SK-N-SH (cell line): ENCODE measurements around the gene BSN. TPM values are rescaled to one million over a fixed set of nuclear protein-coding genes. Genes with fewer than 3 reads are reported as not detected.

Experiments used
- CTCF ChIA-PET: fragments of 300-600, 350-600 bp; formaldehyde crosslinking; extraction: SDS; loops from one replicate; lab custom pipeline; 2021; lab: Yijun Ruan, JAX
- POLR2A ChIA-PET: fragments of 350-600 bp; sonication (Branson Sonifier 250); formaldehyde crosslinking; extraction: SDS; loops from one replicate; lab custom pipeline; 2020; ENCODE audit warnings: antibody characterized with exemption, inconsistent platforms; lab: Yijun Ruan, JAX
- DNase-seq: peaks from one replicate; pipeline ENCODE4 v3.0.0; 2012
- H2AFZ ChIP-seq: fragments of 200-600 bp; sonication (generic); 2 replicates; pipeline ENCODE4 v1.8.1; 2016; ENCODE audit warnings: antibody characterized with exemption, mild to moderate bottlenecking, low read depth
- H3F3A ChIP-seq: fragments of 200-600 bp; sonication (generic); replicated peaks from 2 replicates; pipeline ENCODE3; 2016; ENCODE audit warnings: antibody characterized with exemption, mild to moderate bottlenecking; ENCODE audit not compliant: insufficient read depth
- H3K27ac ChIP-seq, 2 experiments: fragments of 200-500 bp in 1 of 2; fragments of 200-600 bp in 1 of 2; sonication (Bioruptor generic) in 1 of 2; sonication (generic), shearing (Covaris generic) in 1 of 2; 2 replicates each; pipeline versions ENCODE4 v1.5.1 to v1.6.1; 2014 to 2016; ENCODE audit warnings: low read depth in 2 of 2, inconsistent platforms in 1 of 2, low read length in 1 of 2, mild to moderate bottlenecking in 1 of 2, mixed read lengths in 1 of 2
- H3K27me3 ChIP-seq: fragments of 200-600 bp; sonication (generic), shearing (Covaris generic); 2 replicates; pipeline ENCODE4 v1.6.1; 2016; ENCODE audit warnings: mixed run types; ENCODE audit not compliant: insufficient read depth
- H3K36me3 ChIP-seq, 2 experiments: fragments of 200-500 bp in 1 of 2; fragments of 200-600 bp in 1 of 2; sonication (Bioruptor generic) in 1 of 2; sonication (generic) in 1 of 2; replicated peaks in 1 of 2; 2 replicates each; pipeline versions ENCODE3 to v1.5.1; 2014 to 2016; ENCODE audit warnings: low read length in 1 of 2, mild to moderate bottlenecking in 1 of 2; ENCODE audit not compliant: insufficient read depth in 2 of 2, control insufficient read depth in 1 of 2
- H3K4me1 ChIP-seq, 2 experiments: fragments of 200-500 bp in 1 of 2; fragments of 200-600 bp in 1 of 2; sonication (Bioruptor generic) in 1 of 2; sonication (generic), shearing (Covaris generic) in 1 of 2; 2 replicates each; pipeline versions ENCODE4 v1.5.1 to v1.6.1; 2014 to 2016; ENCODE audit warnings: low read depth in 1 of 2, low read length in 1 of 2, mixed run types in 1 of 2; ENCODE audit not compliant: insufficient read depth in 2 of 2, control insufficient read depth in 1 of 2
- H3K4me2 ChIP-seq: fragments of 200-600 bp; sonication (generic), shearing (Covaris generic); 2 replicates; pipeline ENCODE4 v1.6.1; 2017; ENCODE audit warnings: mixed run types
- H3K4me3 ChIP-seq, 2 experiments: fragments of 200-500 bp in 1 of 2; fragments of 200-600 bp in 1 of 2; sonication (Bioruptor generic) in 1 of 2; sonication (generic), shearing (Covaris generic) in 1 of 2; 2 replicates each; pipeline versions ENCODE4 v1.5.1 to v1.8.1; 2014 to 2016; ENCODE audit warnings: low read depth in 2 of 2, inconsistent platforms in 1 of 2, low read length in 1 of 2, mild to moderate bottlenecking in 1 of 2, mixed read lengths in 1 of 2, moderate library complexity in 1 of 2
- H3K79me2 ChIP-seq: fragments of 200-600 bp; sonication (generic); 2 replicates; pipeline ENCODE4 v1.8.1; 2017; ENCODE audit warnings: mild to moderate bottlenecking; ENCODE audit not compliant: insufficient read depth
- H3K9ac ChIP-seq: fragments of 200-600 bp; sonication (generic); 2 replicates; pipeline ENCODE4 v1.6.1; 2017; ENCODE audit warnings: mixed run types
- H3K9me2 ChIP-seq: fragments of 200-600 bp; sonication (generic); 2 replicates; pipeline ENCODE4 v1.6.1; 2017; ENCODE audit warnings: mixed run types
- H3K9me3 ChIP-seq: fragments of 200-600 bp; sonication (generic); 2 replicates; pipeline ENCODE4 v1.6.1; 2017; ENCODE audit warnings: mixed run types, mild to moderate bottlenecking, moderate library complexity
- H4K20me1 ChIP-seq: fragments of 200-600 bp; sonication (generic); 2 replicates; pipeline ENCODE4 v1.6.1; 2017; ENCODE audit warnings: mild to moderate bottlenecking, mixed run types; ENCODE audit not compliant: insufficient read depth
- CTCF ChIP-seq: fragments of 200-600 bp; sonication (generic); IDR thresholded peaks from 2 replicates; pipeline ENCODE4 v1.6.1; 2017; ENCODE audit warnings: antibody characterized with exemption, mild to moderate bottlenecking, moderate library complexity
- ELF1 ChIP-seq: IDR thresholded peaks from 2 replicates; pipeline ENCODE4 v1.4.0; 2012
- EZH2phosphoT487 ChIP-seq: fragments of 200-600 bp; sonication (generic); IDR thresholded peaks from 2 replicates; pipeline ENCODE4 v1.6.1; 2017; ENCODE audit warnings: low read depth, mixed run types, mild to moderate bottlenecking, antibody characterized with exemption, moderate library complexity, borderline replicate concordance
- FOXJ3 ChIP-seq: sonication (generic); formaldehyde crosslinking; IDR thresholded peaks from 2 replicates; pipeline ENCODE4 v1.5.1; 2020; ENCODE audit warnings: mild to moderate bottlenecking, missing genetic modification reagents
- FOXM1 ChIP-seq: IDR thresholded peaks from 2 replicates; pipeline ENCODE4 v1.4.0; 2012; ENCODE audit warnings: low read depth, mild to moderate bottlenecking
- GABPA ChIP-seq: IDR thresholded peaks from 2 replicates; pipeline ENCODE4 v1.4.0; 2012; ENCODE audit warnings: low read depth, mild to moderate bottlenecking
- GATA2 ChIP-seq: sonication (generic); formaldehyde crosslinking; IDR thresholded peaks from 2 replicates; pipeline ENCODE4 v1.5.0; 2020; ENCODE audit warnings: mild to moderate bottlenecking, missing genetic modification reagents
- MAX ChIP-seq: IDR thresholded peaks from 2 replicates; pipeline ENCODE4 v1.4.0; 2012; ENCODE audit warnings: low read depth
- MEF2A ChIP-seq: IDR thresholded peaks from 2 replicates; pipeline ENCODE4 v1.4.0; 2012; ENCODE audit warnings: low read depth, borderline replicate concordance
- MXI1 ChIP-seq: IDR thresholded peaks from 2 replicates; pipeline ENCODE4 v1.6.1; 2012; ENCODE audit warnings: mild to moderate bottlenecking, low read depth, low read length, improper control_type of control experiment
- NRF1 ChIP-seq: IDR thresholded peaks from 2 replicates; pipeline ENCODE4 v1.6.1; 2012; ENCODE audit warnings: low read depth, mild to moderate bottlenecking, low read length
- PBX3 ChIP-seq: IDR thresholded peaks from 2 replicates; pipeline ENCODE4; 2012
- POLR2AphosphoS5 ChIP-seq: IDR thresholded peaks from 2 replicates; pipeline ENCODE4 v1.6.1; 2012; ENCODE audit warnings: low read depth, low read length
- RCOR1 ChIP-seq: fragments of 150-350 bp; IDR thresholded peaks from 2 replicates; pipeline ENCODE4 v1.6.1; 2017; ENCODE audit warnings: antibody characterized with exemption, low read length
- RFX5 ChIP-seq: IDR thresholded peaks from 2 replicates; pipeline ENCODE4 v1.6.1; 2012; ENCODE audit warnings: mild to moderate bottlenecking, improper control_type of control experiment, low read length
- SMC3 ChIP-seq: IDR thresholded peaks from 2 replicates; pipeline ENCODE4 v1.6.1; 2012; ENCODE audit warnings: low read depth, low read length, improper control_type of control experiment
- TCF12 ChIP-seq: IDR thresholded peaks from 2 replicates; pipeline ENCODE4 v1.4.0; 2012
- ZBTB33 ChIP-seq: IDR thresholded peaks from 2 replicates; pipeline ENCODE4 v1.4.0; 2012; ENCODE audit warnings: low read depth, borderline replicate concordance
- WGBS: methylation state at CpG from one replicate; pipeline ENCODE4 v1.1.6; 2017; ENCODE audit warnings: low lambda C conversion rate; 5-methylcytosine and 5-hydroxymethylcytosine counted together
- polyA plus RNA-seq, 3 experiments: library from polyadenylated mRNA; depleted of rRNA; stranded (reverse); fragments of >200 nt; gene quantifications; 2 replicates each; pipeline ENCODE4 v1.2.3, GENCODE V29; 2012

BSN gene
- polyA plus RNA-seq, 1 of the 3 experiments (the other 2 are of a cell fraction) = 0.07 TPM

- Histone ChIP-seq H3K4me1 (peaks cover 8 to 24% of the 10 kb centered on the region in 2 experiments; a peak in 2 of 4 replicates), H3K27me3 (no peaks in the 10 kb centered on the region), H3F3A (peaks cover 6% of the 10 kb centered on the region), H3K27ac (peak overlapping the region in 1 of 2 experiments; percentile 64; a peak in 2 of 4 replicates), H3K4me3 (peak overlapping the region; percentile 47 to 61), H3K9me3 (no peaks in the 10 kb centered on the region), H3K4me2 (peak overlapping the region; percentile 74), H3K79me2 (peaks cover 15% of the 10 kb centered on the region), H4K20me1 (no peaks in the 10 kb centered on the region), H2AFZ (no peak overlapping the region), H3K9me2 (no peaks in the 10 kb centered on the region), H3K9ac (no peak overlapping the region), H3K36me3 (peaks cover 0 to 38% of the 10 kb centered on the region in 2 experiments)
- TF ChIP-seq SMC3 (no peak), MAX (no peak), CTCF (no peak)
- DNase-seq = no peak
- POLR2A ChIA-PET = interaction anchor here (0.6 to 1.9 kb wide), 5 partner anchors 11 to 401 kb away, joined by 3 to 8 read pairs (median 4); no protein-coding TSS in a partner anchor
- CTCF ChIA-PET = interaction anchor here (1.1 to 7.9 kb wide), 14 partner anchors 10 to 188 kb away, joined by 3 to 76 read pairs (median 4); partner anchors contain the start of genes INKA1 and IP6K1
- WGBS = 52% methylated on average over 20 of the region's 33 CpGs
These were observed 164.6 kb downstream of the BSN start for GRCh38 chr3:49718858-49719213.

- ChIA-PET POLR2A (interaction anchor here (0.6 to 1.9 kb wide), 6 partner anchors 12 to 401 kb away, joined by 3 to 8 read pairs (median 4); no protein-coding TSS in a partner anchor), CTCF (interaction anchor here (1.1 to 7.9 kb wide), 13 partner anchors 10 to 180 kb away, joined by 3 to 76 read pairs (median 4); partner anchors contain the start of genes INKA1 and IP6K1)
- Histone ChIP-seq H3F3A (peaks cover 8% of the 10 kb centered on the region), H3K4me1 (peaks cover 8 to 26% of the 10 kb centered on the region in 2 experiments; a peak in 2 of 4 replicates), H3K4me3 (peak within 1 kb of the TSS; percentile 47 to 61), H3K27ac (peak within 1 kb of the TSS; percentile 12 to 64; a peak in 3 of 4 replicates), H3K36me3 (peaks cover 0 to 38% of the 10 kb centered on the region in 2 experiments), H3K9me3 (no peaks in the 10 kb centered on the region), H3K79me2 (peaks cover 15% of the 10 kb centered on the region), H3K4me2 (peak within 1 kb of the TSS; percentile 74), H2AFZ (no peak within 1 kb of the TSS), H4K20me1 (no peaks in the 10 kb centered on the region), H3K9me2 (no peaks in the 10 kb centered on the region), H3K9ac (no peak within 1 kb of the TSS), H3K27me3 (no peaks in the 10 kb centered on the region)
- 7% methylated on average over 46 of the region's 50 CpGs for WGBS
- DNase-seq = peak; percentile 99
- TF ChIP-seq GABPA = no peak
- TF ChIP-seq EZH2phosphoT487 = no peak
- no peak for TF ChIP-seq PBX3
- TF ChIP-seq TCF12 = peak; percentile 50
- TF ChIP-seq MEF2A = no peak
- TF ChIP-seq NRF1 = no peak
- no peak for TF ChIP-seq GATA2 (CRISPR knock-in tag)
- no peak for TF ChIP-seq FOXM1
- peak; percentile 64; the same call in 1 of the 2 replicates for TF ChIP-seq ELF1
- no peak for TF ChIP-seq RFX5
- no peak for TF ChIP-seq FOXJ3
- TF ChIP-seq ZBTB33 = no peak
- TF ChIP-seq MAX = peak; percentile 81
- no peak for TF ChIP-seq RCOR1
- peak; percentile 70; the same call in 1 of the 2 replicates for TF ChIP-seq MXI1
- TF ChIP-seq SMC3 = peak; percentile 8; the same call in 1 of the 2 replicates
- peak; percentile 54 for TF ChIP-seq CTCF
- TF ChIP-seq POLR2AphosphoS5 = peak; percentile 94
These were observed 165.1 kb downstream of the BSN start, which contains the start of gene AMIGO3 for GRCh38 chr3:49719214-49719884. Gene AMIGO3, minus strand, starts transcription at chr3:49719684. Its CDS starts 219 bp downstream, at chr3:49719465.
